Measurements from ENCODE around the gene B4GALT6. TPM values are rescaled to one million over a fixed set of nuclear protein-coding genes. Genes with fewer than 3 reads are reported as not detected.

The B4GALT6 gene
- total RNA-seq, 1 donor from 2014 or later, result 12.2 TPM

GRCh38 chr18:31633392-31634330 is 50.7 kb downstream of the B4GALT6 start:
- H3K4me3 Mint-ChIP-seq (ENCODE audit: unreplicated experiment), result no peak overlapping the region
- H3K9me3 Mint-ChIP-seq (ENCODE audit: low read depth), result peaks cover 5% of the 10 kb centered on the region
- no peak for DNase-seq (ENCODE audit: low spot score)
- TF ChIP-seq CTCF (IDR thresholded peaks at IDR 0.05), result no peak
- H3K4me1 Mint-ChIP-seq (ENCODE audit: low read depth), result peaks cover 3% of the 10 kb centered on the region
- no peaks in the 10 kb centered on the region for H3K27me3 Mint-ChIP-seq (ENCODE audit: low read depth)
- no peak overlapping the region for H3K27ac Mint-ChIP-seq (ENCODE audit: unreplicated experiment)
- H3K36me3 Mint-ChIP-seq (ENCODE audit: low read depth), result peaks cover 8% of the 10 kb centered on the region

- Mint-ChIP-seq H3K36me3 (ENCODE audit: low read depth) (peaks cover 6% of the 10 kb centered on the region), H3K27me3 (ENCODE audit: low read depth) (no peaks in the 10 kb centered on the region), H3K9me3 (ENCODE audit: low read depth) (peaks cover 5% of the 10 kb centered on the region), H3K27ac (ENCODE audit: unreplicated experiment) (no peak overlapping the region), H3K4me1 (ENCODE audit: low read depth) (peaks cover 3% of the 10 kb centered on the region), H3K4me3 (ENCODE audit: unreplicated experiment) (no peak overlapping the region)
- TF ChIP-seq CTCF (IDR thresholded peaks at IDR 0.05), result no peak
- DNase-seq (ENCODE audit: low spot score), result no peak
Observed at GRCh38 chr18:31632356-31632755, 52.0 kb downstream of the B4GALT6 start.

- DNase-seq (ENCODE audit: low spot score), result no peak
- Mint-ChIP-seq H3K4me1 (ENCODE audit: low read depth) (peaks cover 3% of the 10 kb centered on the region), H3K27ac (ENCODE audit: unreplicated experiment) (no peak overlapping the region), H3K27me3 (ENCODE audit: low read depth) (no peaks in the 10 kb centered on the region), H3K36me3 (ENCODE audit: low read depth) (peaks cover 4% of the 10 kb centered on the region), H3K9me3 (ENCODE audit: low read depth) (peaks cover 3% of the 10 kb centered on the region), H3K4me3 (ENCODE audit: unreplicated experiment) (no peak overlapping the region)
- no peak for TF ChIP-seq CTCF (IDR thresholded peaks at IDR 0.05)
Observed at GRCh38 chr18:31631526-31631925, 52.9 kb downstream of the B4GALT6 start.

- Mint-ChIP-seq H3K4me1 (ENCODE audit: low read depth) (peaks cover 3% of the 10 kb centered on the region), H3K9me3 (ENCODE audit: low read depth) (no peaks in the 10 kb centered on the region), H3K4me3 (ENCODE audit: unreplicated experiment) (no peak overlapping the region), H3K27me3 (ENCODE audit: low read depth) (no peaks in the 10 kb centered on the region), H3K27ac (ENCODE audit: unreplicated experiment) (no peak overlapping the region), H3K36me3 (ENCODE audit: low read depth) (peaks cover 2% of the 10 kb centered on the region)
- no peak for DNase-seq (ENCODE audit: low spot score)
- no peak for TF ChIP-seq CTCF (IDR thresholded peaks at IDR 0.05)
Observed at GRCh38 chr18:31630549-31630948, 53.8 kb downstream of the B4GALT6 start.

GRCh38 chr18:31626409-31626808 is 58.0 kb downstream of the B4GALT6 start:
- Mint-ChIP-seq H3K4me1 (ENCODE audit: low read depth) (no peaks in the 10 kb centered on the region), H3K9me3 (ENCODE audit: low read depth) (no peaks in the 10 kb centered on the region), H3K27ac (ENCODE audit: unreplicated experiment) (no peak overlapping the region), H3K27me3 (ENCODE audit: low read depth) (no peaks in the 10 kb centered on the region), H3K36me3 (ENCODE audit: low read depth) (peaks cover 2% of the 10 kb centered on the region), H3K4me3 (ENCODE audit: unreplicated experiment) (no peak overlapping the region)
- TF ChIP-seq CTCF (IDR thresholded peaks at IDR 0.05), result no peak
- DNase-seq (ENCODE audit: low spot score), result no peak
